Measurements from ENCODE around the gene DOCK11. TPM values are rescaled to one million over a fixed set of nuclear protein-coding genes. Genes with fewer than 3 reads are reported as not detected.

The DOCK11 gene
- total and polyA plus RNA-seq, 9 donors: 16.1 to 35.5 (median 21.9) TPM

- DNase-seq: peak; percentile 25
- Histone ChIP-seq H3K27ac (ENCODE audit: low read length) (no peak overlapping the region), H3K27me3 (ENCODE audit: control insufficient read depth, insufficient read depth, low read length) (peaks cover 17% of the 10 kb centered on the region), H3K36me3 (ENCODE audit: control insufficient read depth, insufficient read depth, low read length) (no peaks in the 10 kb centered on the region), H3K4me1 (ENCODE audit: control insufficient read depth, insufficient read depth, low read length) (peaks cover 18% of the 10 kb centered on the region), H3K4me3 (ENCODE audit: low read length) (no peak overlapping the region), H3K9me3 (replicated peaks; ENCODE audit: control insufficient read depth, low read depth, low read length) (no peaks in the 10 kb centered on the region)
- 44% methylated on average over 9 of the region's 15 CpGs for WGBS (ENCODE audit: insufficient coverage)
These were observed 3.7 kb downstream of the DOCK11 start for GRCh38 chrX:118499295-118499694.

DNA sequence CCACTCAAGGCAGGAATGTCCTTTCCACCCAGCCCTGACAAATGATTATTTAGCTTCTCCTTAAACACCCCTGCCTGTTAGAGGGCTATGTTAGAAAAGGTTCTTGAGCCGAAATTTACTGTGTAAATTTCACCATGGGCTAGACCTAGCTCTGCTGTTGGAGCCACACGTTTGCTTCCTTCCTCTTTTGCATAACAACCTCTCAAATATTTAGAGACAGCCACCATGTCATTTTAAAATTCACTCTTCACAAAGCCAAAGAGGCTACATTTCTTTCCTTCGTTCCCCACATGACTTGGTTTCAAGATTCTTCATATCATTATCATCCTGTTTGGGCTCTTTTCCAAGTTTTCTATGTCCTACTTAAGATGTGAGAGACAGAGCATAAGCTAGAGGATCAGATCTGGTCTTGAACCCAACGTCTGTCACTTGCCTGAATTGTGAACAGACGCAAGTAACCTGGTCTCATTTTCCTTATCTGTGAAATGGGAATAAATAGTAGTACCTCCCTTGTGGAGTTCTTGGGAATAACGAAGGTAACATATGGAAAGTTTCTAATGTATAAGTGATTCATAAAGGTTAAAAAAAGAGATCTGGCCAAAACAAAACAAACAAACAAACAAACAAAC is 6.7 kb downstream of the DOCK11 start:
- Histone ChIP-seq H3K9me3 (replicated peaks; ENCODE audit: control insufficient read depth, low read depth, low read length) (no peaks in the 10 kb centered on the region), H3K4me1 (ENCODE audit: control insufficient read depth, insufficient read depth, low read length) (peaks cover 10% of the 10 kb centered on the region), H3K4me3 (ENCODE audit: low read length) (no peak overlapping the region), H3K36me3 (ENCODE audit: control insufficient read depth, insufficient read depth, low read length) (no peaks in the 10 kb centered on the region), H3K27me3 (ENCODE audit: control insufficient read depth, insufficient read depth, low read length) (peaks cover 12% of the 10 kb centered on the region), H3K27ac (ENCODE audit: low read length) (no peak overlapping the region)
- whole genome bisulfite sequencing (ENCODE audit: insufficient coverage): 58% methylated on average over 2 of the region's 6 CpGs
- DNase-seq: no peak

GRCh38 chrX:118503260-118504041 is 7.8 kb downstream of the DOCK11 start:
- H3K27me3 ChIP-seq (ENCODE audit: control insufficient read depth, insufficient read depth, low read length): peaks cover 6% of the 10 kb centered on the region
- no peak overlapping the region for H3K27ac ChIP-seq (ENCODE audit: low read length)
- H3K36me3 ChIP-seq (ENCODE audit: control insufficient read depth, insufficient read depth, low read length): no peaks in the 10 kb centered on the region
- no peak overlapping the region for H3K4me3 ChIP-seq (ENCODE audit: low read length)
- no peaks in the 10 kb centered on the region for H3K9me3 ChIP-seq (replicated peaks; ENCODE audit: control insufficient read depth, low read depth, low read length)
- 50% methylated on average over 5 of the region's 7 CpGs for WGBS (ENCODE audit: insufficient coverage)
- peaks cover 6% of the 10 kb centered on the region for H3K4me1 ChIP-seq (ENCODE audit: control insufficient read depth, insufficient read depth, low read length)
- DNase-seq: no peak

DNA sequence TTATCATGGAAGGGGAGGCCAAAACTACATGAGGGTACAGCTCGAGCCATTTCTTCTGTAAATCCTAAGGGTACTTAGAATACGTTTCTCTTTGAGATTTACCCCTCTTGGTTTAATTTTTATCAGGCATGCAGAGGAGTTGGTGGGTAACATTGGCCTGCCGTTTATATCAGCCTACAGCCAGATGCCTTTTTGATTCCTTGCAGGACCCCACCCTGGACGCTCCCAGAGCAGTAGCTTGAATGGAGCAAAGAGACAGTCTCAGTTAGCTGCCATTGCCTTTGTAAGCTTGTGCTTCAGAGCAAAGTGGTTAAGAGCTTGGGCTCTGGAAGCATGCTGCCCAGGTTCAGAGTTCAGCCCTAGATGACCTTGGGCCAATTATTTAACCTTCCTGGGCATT is 9.0 kb downstream of the DOCK11 start:
- 63% methylated on average over 3 of the region's 4 CpGs for WGBS (ENCODE audit: insufficient coverage)
- Histone ChIP-seq H3K9me3 (replicated peaks; ENCODE audit: control insufficient read depth, low read depth, low read length) (no peaks in the 10 kb centered on the region), H3K4me1 (ENCODE audit: control insufficient read depth, insufficient read depth, low read length) (peaks cover 5% of the 10 kb centered on the region), H3K27ac (ENCODE audit: low read length) (no peak overlapping the region), H3K36me3 (ENCODE audit: control insufficient read depth, insufficient read depth, low read length) (no peaks in the 10 kb centered on the region), H3K27me3 (ENCODE audit: control insufficient read depth, insufficient read depth, low read length) (peaks cover 2% of the 10 kb centered on the region), H3K4me3 (ENCODE audit: low read length) (no peak overlapping the region)
- DNase-seq: no peak

DNA sequence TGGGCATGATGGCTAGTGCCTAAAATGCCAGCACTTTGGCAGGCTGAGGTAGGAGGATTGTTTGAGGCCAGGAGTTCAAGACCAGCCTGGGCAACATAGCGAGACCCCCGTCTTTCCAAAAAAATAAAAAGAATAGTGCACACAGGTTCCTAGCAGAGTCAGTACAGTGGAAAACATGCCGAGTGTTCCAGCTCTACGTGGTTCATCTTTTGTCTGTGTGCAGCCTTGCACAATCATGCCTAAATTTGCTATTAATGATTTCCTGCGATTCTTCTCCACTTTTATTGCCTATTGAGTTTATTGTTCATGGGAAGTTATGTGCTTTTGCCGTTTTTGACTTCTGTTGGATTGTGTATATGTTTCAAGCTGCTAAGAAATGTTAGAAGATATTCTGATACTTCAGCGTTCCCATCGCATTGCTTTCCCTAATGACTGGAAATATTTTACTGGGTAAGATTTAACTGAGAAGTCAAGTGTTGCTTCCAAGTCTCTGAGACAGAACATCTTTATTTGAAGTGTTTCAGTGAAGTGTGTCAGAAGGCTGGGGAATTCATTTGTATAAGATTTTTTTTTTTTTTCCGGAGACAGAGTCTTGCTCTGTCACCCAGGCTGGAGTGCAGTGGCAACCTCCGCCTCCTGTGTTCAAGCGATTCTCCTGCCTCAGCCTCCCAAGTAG is 11.3 kb downstream of the DOCK11 start:
- peak; percentile 79 for DNase-seq
- Histone ChIP-seq H3K27ac (ENCODE audit: low read length) (peak overlapping the region; percentile 25), H3K36me3 (ENCODE audit: control insufficient read depth, insufficient read depth, low read length) (no peaks in the 10 kb centered on the region), H3K27me3 (ENCODE audit: control insufficient read depth, insufficient read depth, low read length) (no peaks in the 10 kb centered on the region), H3K4me1 (ENCODE audit: control insufficient read depth, insufficient read depth, low read length) (peaks cover 5% of the 10 kb centered on the region), H3K4me3 (ENCODE audit: low read length) (no peak overlapping the region), H3K9me3 (replicated peaks; ENCODE audit: control insufficient read depth, low read depth, low read length) (no peaks in the 10 kb centered on the region)
- 50% methylated on average over 6 of the region's 11 CpGs for WGBS (ENCODE audit: insufficient coverage)

GRCh38 chrX:118507766-118508165 is 12.2 kb downstream of the DOCK11 start:
- WGBS (ENCODE audit: insufficient coverage): 44% methylated on average over 1 of the region's 1 CpG
- Histone ChIP-seq H3K36me3 (ENCODE audit: control insufficient read depth, insufficient read depth, low read length) (no peaks in the 10 kb centered on the region), H3K9me3 (replicated peaks; ENCODE audit: control insufficient read depth, low read depth, low read length) (no peaks in the 10 kb centered on the region), H3K4me1 (ENCODE audit: control insufficient read depth, insufficient read depth, low read length) (peaks cover 7% of the 10 kb centered on the region), H3K27ac (ENCODE audit: low read length) (peak overlapping the region; percentile 32), H3K27me3 (ENCODE audit: control insufficient read depth, insufficient read depth, low read length) (no peaks in the 10 kb centered on the region), H3K4me3 (ENCODE audit: low read length) (no peak overlapping the region)
- DNase-seq: no peak

- Histone ChIP-seq H3K9me3 (replicated peaks; ENCODE audit: control insufficient read depth, low read depth, low read length) (no peaks in the 10 kb centered on the region), H3K36me3 (ENCODE audit: control insufficient read depth, insufficient read depth, low read length) (no peaks in the 10 kb centered on the region), H3K4me3 (ENCODE audit: low read length) (no peak overlapping the region), H3K4me1 (ENCODE audit: control insufficient read depth, insufficient read depth, low read length) (peaks cover 8% of the 10 kb centered on the region), H3K27me3 (ENCODE audit: control insufficient read depth, insufficient read depth, low read length) (peaks cover 2% of the 10 kb centered on the region), H3K27ac (ENCODE audit: low read length) (peak overlapping the region; percentile 54)
- WGBS (ENCODE audit: insufficient coverage): no CpG with 5 or more reads among the region's 5 CpGs
- DNase-seq: peak; percentile 77
These were observed 12.6 kb downstream of the DOCK11 start for GRCh38 chrX:118508221-118508620.

DNA sequence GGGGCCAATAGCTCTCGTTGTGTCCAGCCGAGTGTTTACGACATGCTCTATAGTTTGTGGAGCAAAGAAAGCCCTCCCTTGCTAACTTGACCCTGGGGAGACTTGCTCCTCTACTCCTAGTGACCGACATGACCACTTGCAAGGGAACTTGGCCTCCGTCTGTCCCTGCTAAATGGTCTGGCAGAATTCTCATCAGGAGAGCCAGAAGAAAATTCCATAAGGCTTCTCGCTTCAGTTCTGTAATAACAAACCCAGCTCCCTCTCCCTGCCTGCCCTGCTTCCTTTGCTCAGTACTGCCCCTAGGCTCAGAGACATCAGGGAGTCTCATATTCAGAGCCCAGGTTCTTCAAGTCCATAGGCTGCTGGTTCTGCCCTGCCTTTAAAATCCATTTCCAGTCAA is 13.0 kb downstream of the DOCK11 start:
- Histone ChIP-seq H3K4me3 (ENCODE audit: low read length) (no peak overlapping the region), H3K27ac (ENCODE audit: low read length) (peak overlapping the region; percentile 54), H3K27me3 (ENCODE audit: control insufficient read depth, insufficient read depth, low read length) (peaks cover 4% of the 10 kb centered on the region), H3K9me3 (replicated peaks; ENCODE audit: control insufficient read depth, low read depth, low read length) (no peaks in the 10 kb centered on the region), H3K4me1 (ENCODE audit: control insufficient read depth, insufficient read depth, low read length) (peaks cover 8% of the 10 kb centered on the region), H3K36me3 (ENCODE audit: control insufficient read depth, insufficient read depth, low read length) (no peaks in the 10 kb centered on the region)
- 34% methylated on average over 3 of the region's 6 CpGs for WGBS (ENCODE audit: insufficient coverage)
- peak; percentile 92 for DNase-seq

DNA sequence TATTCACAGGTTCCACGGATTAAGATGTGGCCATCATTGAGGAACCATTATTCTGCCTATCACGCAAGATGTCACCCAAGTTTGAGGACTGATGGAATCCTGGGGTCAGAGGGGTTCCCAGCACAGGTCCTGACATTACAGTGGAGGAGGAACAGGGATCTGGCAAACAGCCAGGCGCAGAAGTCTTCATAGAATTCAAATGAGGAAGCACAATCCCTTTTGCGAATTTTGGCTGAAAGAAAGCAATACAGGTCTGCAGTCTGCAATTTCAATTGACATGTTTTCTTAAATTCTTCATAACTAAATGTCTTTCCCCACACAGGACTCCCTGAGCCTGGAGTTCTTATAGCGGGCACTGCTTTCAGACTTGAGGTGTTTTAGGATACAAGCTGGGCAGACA is 14.5 kb downstream of the DOCK11 start:
- Histone ChIP-seq H3K4me3 (ENCODE audit: low read length) (no peak overlapping the region), H3K4me1 (ENCODE audit: control insufficient read depth, insufficient read depth, low read length) (peaks cover 8% of the 10 kb centered on the region), H3K27ac (ENCODE audit: low read length) (no peak overlapping the region), H3K9me3 (replicated peaks; ENCODE audit: control insufficient read depth, low read depth, low read length) (peaks cover 4% of the 10 kb centered on the region), H3K36me3 (ENCODE audit: control insufficient read depth, insufficient read depth, low read length) (no peaks in the 10 kb centered on the region), H3K27me3 (ENCODE audit: control insufficient read depth, insufficient read depth, low read length) (peaks cover 5% of the 10 kb centered on the region)
- whole genome bisulfite sequencing (ENCODE audit: insufficient coverage): 79% methylated on average over 5 of the region's 5 CpGs
- peak; percentile 53 for DNase-seq
